Measurements from ENCODE around the gene PLEKHF1.

Gene PLEKHF1

DNA sequence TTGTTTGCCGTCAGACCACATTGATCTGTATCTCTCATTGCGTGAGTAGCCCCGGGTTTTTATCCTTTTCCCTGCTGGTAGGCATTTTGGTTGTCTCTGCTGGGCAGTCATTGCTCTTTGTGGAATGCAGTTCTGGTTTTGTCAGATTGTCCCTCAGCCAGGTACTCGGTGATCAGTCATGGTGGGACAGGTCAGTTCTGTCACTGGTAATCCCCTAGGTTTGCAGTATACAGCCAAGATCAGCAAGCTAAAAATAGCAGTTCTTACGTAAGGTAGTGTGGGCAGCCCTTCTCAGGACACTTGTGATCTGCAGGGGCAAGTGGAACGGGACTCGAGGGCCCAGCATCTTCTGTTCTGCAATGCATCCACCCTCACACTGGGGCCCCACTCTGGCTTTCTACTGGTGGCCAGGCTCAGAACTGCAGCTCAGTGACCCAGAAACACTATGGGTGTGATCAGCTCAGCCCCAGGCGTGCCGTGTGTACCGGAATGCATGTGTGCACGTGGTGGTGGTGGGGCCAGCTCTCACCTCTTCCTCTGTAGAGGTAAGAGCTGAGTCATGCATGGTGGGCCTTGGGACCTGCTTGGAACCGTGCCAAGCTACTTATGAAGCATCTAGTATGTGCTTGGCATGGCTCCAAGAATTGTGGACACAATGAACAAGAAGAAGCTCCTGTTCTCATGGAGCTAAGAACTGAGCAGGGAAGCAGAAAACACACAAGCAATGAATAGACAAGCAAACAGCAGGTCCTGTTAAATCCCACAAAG lies 6.3 kb downstream of the PLEKHF1 start:
- no peak overlapping the region for H3K4me3 ChIP-seq (ENCODE audit: low read length)
- TF ChIP-seq, protein P1, sequence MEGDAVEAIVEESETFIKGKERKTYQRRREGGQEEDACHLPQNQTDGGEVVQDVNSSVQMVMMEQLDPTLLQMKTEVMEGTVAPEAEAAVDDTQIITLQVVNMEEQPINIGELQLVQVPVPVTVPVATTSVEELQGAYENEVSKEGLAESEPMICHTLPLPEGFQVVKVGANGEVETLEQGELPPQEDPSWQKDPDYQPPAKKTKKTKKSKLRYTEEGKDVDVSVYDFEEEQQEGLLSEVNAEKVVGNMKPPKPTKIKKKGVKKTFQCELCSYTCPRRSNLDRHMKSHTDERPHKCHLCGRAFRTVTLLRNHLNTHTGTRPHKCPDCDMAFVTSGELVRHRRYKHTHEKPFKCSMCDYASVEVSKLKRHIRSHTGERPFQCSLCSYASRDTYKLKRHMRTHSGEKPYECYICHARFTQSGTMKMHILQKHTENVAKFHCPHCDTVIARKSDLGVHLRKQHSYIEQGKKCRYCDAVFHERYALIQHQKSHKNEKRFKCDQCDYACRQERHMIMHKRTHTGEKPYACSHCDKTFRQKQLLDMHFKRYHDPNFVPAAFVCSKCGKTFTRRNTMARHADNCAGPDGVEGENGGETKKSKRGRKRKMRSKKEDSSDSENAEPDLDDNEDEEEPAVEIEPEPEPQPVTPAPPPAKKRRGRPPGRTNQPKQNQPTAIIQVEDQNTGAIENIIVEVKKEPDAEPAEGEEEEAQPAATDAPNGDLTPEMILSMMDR (conservative IDR thresholded peaks at IDR 0.05; ENCODE audit: low read depth, low read length), result peak; percentile 43
- DNase-seq (ENCODE audit: low read depth), result peak; percentile 79

GRCh38 chr19:29672319-29672932 lies 7.2 kb downstream of the PLEKHF1 start:
- H3K4me3 ChIP-seq (ENCODE audit: low read length), result no peak overlapping the region
- TF ChIP-seq, protein P1 (conservative IDR thresholded peaks at IDR 0.05; ENCODE audit: low read depth, low read length), result no peak
- DNase-seq (ENCODE audit: low read depth), result no peak

DNA sequence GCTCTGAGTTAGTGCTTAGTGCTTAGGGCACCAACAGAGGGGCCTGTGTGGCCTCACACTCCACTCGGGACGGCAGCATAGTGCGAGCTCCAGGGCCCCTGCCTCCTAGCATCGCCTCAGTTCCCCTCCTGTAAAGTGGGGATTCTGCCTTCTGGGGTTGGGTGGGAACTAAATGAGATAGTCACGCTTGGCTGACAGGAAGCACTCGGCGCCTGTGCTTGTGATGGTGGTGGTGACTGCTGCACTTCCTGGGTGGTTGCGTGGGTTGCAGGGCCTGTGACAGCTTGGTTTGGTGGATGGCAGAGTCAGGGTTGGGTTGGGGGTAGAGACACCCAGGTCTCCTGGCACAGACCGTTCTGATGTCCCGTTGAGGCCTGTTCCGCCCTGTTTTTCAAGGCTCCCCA lies 7.7 kb downstream of the PLEKHF1 start:
- no peak overlapping the region for H3K4me3 ChIP-seq (ENCODE audit: low read length)
- TF ChIP-seq, protein P1 (conservative IDR thresholded peaks at IDR 0.05; ENCODE audit: low read depth, low read length), result no peak
- DNase-seq (ENCODE audit: low read depth), result no peak

GRCh38 chr19:29673451-29674371 lies 8.4 kb downstream of the PLEKHF1 start:
- H3K4me3 ChIP-seq (ENCODE audit: low read length), result no peak overlapping the region
- DNase-seq (ENCODE audit: low read depth), result no peak
- TF ChIP-seq, protein P1 (conservative IDR thresholded peaks at IDR 0.05; ENCODE audit: low read depth, low read length), result no peak

- H3K4me3 ChIP-seq (ENCODE audit: low read length), result no peak overlapping the region
- TF ChIP-seq, protein P1 (conservative IDR thresholded peaks at IDR 0.05; ENCODE audit: low read depth, low read length), result no peak
- no peak for DNase-seq (ENCODE audit: low read depth)
Observed at GRCh38 chr19:29674374-29675119, 9.3 kb downstream of the PLEKHF1 start.

DNA sequence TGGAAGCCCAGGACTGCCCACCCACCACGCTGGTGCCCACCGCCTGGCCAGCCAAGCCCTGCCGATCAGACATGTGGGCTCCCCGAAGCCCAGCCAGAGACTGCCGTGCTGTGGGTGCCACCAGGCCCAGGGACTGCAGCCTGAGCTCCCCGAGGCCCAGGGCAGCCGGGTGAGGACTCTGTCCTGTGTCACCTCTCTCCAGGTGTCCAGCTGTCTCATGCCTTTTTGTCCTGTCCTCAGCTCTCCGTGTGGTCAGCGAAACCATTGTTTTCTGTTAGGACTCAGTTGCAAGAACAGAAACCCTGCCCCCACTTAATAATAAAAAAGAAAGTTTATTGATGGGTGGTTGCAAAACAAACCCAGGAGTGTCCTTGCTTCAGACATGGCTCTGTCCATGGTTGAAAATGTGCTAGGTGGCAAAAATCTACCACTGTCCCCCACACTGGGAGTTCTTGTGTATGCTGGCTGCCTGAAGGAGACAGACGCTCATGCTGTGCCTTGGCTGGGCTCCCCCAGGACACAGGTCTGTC lies 9.9 kb downstream of the PLEKHF1 start:
- TF ChIP-seq, protein P1 (conservative IDR thresholded peaks at IDR 0.05; ENCODE audit: low read depth, low read length), result no peak
- no peak for DNase-seq (ENCODE audit: low read depth)
- no peak overlapping the region for H3K4me3 ChIP-seq (ENCODE audit: low read length)

Measured in retinal pigment epithelial cell (primary cell).